ENCODE measurements around the gene CDKAL1. TPM values are rescaled to one million over a fixed set of nuclear protein-coding genes. Genes with fewer than 3 reads are reported as not detected.

CDKAL1 gene
- total and polyA plus RNA-seq, 2 of the 13 experiments (the other 11 are each of a cell fraction or from before 2014, with no cell fraction given), result 9.5 to 27.7 TPM

DNA sequence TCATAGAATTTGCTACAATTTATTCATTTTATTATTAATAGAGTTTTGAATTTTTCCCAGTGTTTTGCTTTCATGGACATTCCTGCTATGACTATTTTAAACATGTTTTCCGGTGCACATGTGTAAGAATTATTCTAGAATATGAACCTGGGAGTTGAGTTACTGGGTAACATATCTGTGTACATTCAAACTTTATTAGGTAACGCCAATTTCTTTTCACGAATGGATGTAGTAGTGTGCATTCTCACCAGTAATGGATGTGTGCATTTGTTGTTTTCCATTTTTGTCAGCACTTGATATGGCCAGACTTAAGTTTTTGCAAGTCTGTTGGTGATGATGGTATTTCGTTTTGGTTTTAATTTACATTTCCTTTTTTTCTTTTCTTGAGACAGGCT lies 118.8 kb downstream of the CDKAL1 start:
- WGBS (ENCODE audit: low lambda C conversion rate), result 98% methylated on average over 4 of the region's 4 CpGs
- H3K4me2 ChIP-seq (ENCODE audit: low read depth, low read length), result no peak overlapping the region
- intact Hi-C loops (cut with micrococcal nuclease; ENCODE audit: unreplicated experiment), result no loop called here

More for the DNA sequence above, 118.8 kb downstream of the CDKAL1 start:
- POLR2A ChIA-PET, result no interaction called here
- Histone ChIP-seq H2AFZ (ENCODE audit: low read length) (no peak overlapping the region), H3K4me3 (replicated peaks in 1 of 3; ENCODE audit: insufficient read depth in 1 of 3, low read depth in 2 of 3, low read length in 3 of 3) (no peak overlapping the region), H3K9me3 (ENCODE audit: low read length) (no peaks in the 10 kb centered on the region), H4K20me1 (ENCODE audit: insufficient read depth, low read length) (no peaks in the 10 kb centered on the region), H3K27ac (ENCODE audit: extremely low read length, insufficient read depth, low read length) (no peak overlapping the region), H3K4me1 (ENCODE audit: insufficient read depth, low read length) (peaks cover 12% of the 10 kb centered on the region), H3K79me2 (ENCODE audit: insufficient read depth, low read length) (no peaks in the 10 kb centered on the region), H3K27me3 (ENCODE audit: control insufficient read depth in 1 of 2, insufficient read depth in 2 of 2, low read length in 2 of 2) (no peaks in the 10 kb centered on the region), H3K36me3 (replicated peaks in 1 of 2; ENCODE audit: control insufficient read depth in 1 of 2, insufficient read depth in 2 of 2, low read length in 2 of 2) (peaks cover 4 to 8% of the 10 kb centered on the region in 2 experiments; a peak in 3 of 5 replicates), H3K9ac (ENCODE audit: insufficient read depth, low read depth, low read length) (no peak overlapping the region)
- in situ Hi-C loops (cut with HindIII; ENCODE audit: extremely low pct_ligation_motif_present, low pct_unique_long_range_greater_than_20kb), result no loop called here
- ATAC-seq, result no peak
- no TSS peak for BruUV-seq (replicated peaks)
- no peak for FAIRE-seq
- DNase-seq (ENCODE audit: low spot score), result no peak
- CTCF ChIA-PET (ENCODE audit: low intra/inter-chr PET ratio, low total read pairs), result no interaction called here
- TF ChIP-seq ZNF205 (CRISPR knock-in tag; IDR thresholded peaks at IDR 0.05) (no peak), HNRNPK (IDR thresholded peaks at IDR 0.05; ENCODE audit: low read depth, low read length, poor library complexity, severe bottlenecking) (no peak), SMYD3 (CRISPR knock-in tag; IDR thresholded peaks at IDR 0.05) (no peak), POLR2G (IDR thresholded peaks at IDR 0.05; ENCODE audit: low read depth, low read length) (no peak), MAFK (conservative IDR thresholded peaks at IDR 0.05 in 1 of 2, IDR thresholded peaks at IDR 0.05 in 1 of 2; ENCODE audit: low read length in 2 of 2) (no peak), TBL1XR1 (IDR thresholded peaks at IDR 0.05; ENCODE audit: borderline replicate concordance, low read length, partially characterized antibody) (no peak), ZNF460 (CRISPR knock-in tag; IDR thresholded peaks at IDR 0.05; ENCODE audit: borderline replicate concordance) (no peak), ZFP36L1 (CRISPR knock-in tag; IDR thresholded peaks at IDR 0.05) (no peak)
- TF ChIP-seq, protein P1, sequence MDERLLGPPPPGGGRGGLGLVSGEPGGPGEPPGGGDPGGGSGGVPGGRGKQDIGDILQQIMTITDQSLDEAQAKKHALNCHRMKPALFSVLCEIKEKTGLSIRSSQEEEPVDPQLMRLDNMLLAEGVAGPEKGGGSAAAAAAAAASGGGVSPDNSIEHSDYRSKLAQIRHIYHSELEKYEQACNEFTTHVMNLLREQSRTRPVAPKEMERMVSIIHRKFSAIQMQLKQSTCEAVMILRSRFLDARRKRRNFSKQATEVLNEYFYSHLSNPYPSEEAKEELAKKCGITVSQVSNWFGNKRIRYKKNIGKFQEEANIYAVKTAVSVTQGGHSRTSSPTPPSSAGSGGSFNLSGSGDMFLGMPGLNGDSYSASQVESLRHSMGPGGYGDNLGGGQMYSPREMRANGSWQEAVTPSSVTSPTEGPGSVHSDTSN (CRISPR knock-in tag; IDR thresholded peaks at IDR 0.05), result no peak
- TF ChIP-seq, protein P2, sequence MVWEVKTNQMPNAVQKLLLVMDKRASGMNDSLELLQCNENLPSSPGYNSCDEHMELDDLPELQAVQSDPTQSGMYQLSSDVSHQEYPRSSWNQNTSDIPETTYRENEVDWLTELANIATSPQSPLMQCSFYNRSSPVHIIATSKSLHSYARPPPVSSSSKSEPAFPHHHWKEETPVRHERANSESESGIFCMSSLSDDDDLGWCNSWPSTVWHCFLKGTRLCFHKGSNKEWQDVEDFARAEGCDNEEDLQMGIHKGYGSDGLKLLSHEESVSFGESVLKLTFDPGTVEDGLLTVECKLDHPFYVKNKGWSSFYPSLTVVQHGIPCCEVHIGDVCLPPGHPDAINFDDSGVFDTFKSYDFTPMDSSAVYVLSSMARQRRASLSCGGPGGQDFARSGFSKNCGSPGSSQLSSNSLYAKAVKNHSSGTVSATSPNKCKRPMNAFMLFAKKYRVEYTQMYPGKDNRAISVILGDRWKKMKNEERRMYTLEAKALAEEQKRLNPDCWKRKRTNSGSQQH (CRISPR knock-in tag; IDR thresholded peaks at IDR 0.05; ENCODE audit: low read depth), result no peak
- TF ChIP-seq, protein P3, sequence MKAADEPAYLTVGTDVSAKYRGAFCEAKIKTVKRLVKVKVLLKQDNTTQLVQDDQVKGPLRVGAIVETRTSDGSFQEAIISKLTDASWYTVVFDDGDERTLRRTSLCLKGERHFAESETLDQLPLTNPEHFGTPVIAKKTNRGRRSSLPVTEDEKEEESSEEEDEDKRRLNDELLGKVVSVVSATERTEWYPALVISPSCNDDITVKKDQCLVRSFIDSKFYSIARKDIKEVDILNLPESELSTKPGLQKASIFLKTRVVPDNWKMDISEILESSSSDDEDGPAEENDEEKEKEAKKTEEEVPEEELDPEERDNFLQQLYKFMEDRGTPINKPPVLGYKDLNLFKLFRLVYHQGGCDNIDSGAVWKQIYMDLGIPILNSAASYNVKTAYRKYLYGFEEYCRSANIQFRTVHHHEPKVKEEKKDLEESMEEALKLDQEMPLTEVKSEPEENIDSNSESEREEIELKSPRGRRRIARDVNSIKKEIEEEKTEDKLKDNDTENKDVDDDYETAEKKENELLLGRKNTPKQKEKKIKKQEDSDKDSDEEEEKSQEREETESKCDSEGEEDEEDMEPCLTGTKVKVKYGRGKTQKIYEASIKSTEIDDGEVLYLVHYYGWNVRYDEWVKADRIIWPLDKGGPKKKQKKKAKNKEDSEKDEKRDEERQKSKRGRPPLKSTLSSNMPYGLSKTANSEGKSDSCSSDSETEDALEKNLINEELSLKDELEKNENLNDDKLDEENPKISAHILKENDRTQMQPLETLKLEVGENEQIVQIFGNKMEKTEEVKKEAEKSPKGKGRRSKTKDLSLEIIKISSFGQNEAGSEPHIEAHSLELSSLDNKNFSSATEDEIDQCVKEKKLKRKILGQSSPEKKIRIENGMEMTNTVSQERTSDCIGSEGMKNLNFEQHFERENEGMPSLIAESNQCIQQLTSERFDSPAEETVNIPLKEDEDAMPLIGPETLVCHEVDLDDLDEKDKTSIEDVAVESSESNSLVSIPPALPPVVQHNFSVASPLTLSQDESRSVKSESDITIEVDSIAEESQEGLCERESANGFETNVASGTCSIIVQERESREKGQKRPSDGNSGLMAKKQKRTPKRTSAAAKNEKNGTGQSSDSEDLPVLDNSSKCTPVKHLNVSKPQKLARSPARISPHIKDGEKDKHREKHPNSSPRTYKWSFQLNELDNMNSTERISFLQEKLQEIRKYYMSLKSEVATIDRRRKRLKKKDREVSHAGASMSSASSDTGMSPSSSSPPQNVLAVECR (CRISPR knock-in tag; IDR thresholded peaks at IDR 0.05; ENCODE audit: borderline replicate concordance), result no peak
